ENCODE data around the gene CXorf65.

CXorf65 gene

GRCh38 chrX:71107762-71108360 lies 1.3 kb upstream of the CXorf65 start:
- no peak for DNase-seq

- no peak for DNase-seq
Measured at GRCh38 chrX:71107245-71107644, 705 bp upstream of the CXorf65 start.

- no peak for DNase-seq
Measured at GRCh38 chrX:71105628-71106027, 912 bp downstream of the CXorf65 start.

- DNase-seq = peak in 4 of 56 donors; percentile 0 to 11 (median 2)
Measured at GRCh38 chrX:71103110-71103983, 3.2 kb downstream of the CXorf65 start.

GRCh38 chrX:71102292-71102691 lies 4.2 kb downstream of the CXorf65 start:
- no peak for DNase-seq

- no peak for DNase-seq
Measured at GRCh38 chrX:71100581-71101505, 5.7 kb downstream of the CXorf65 start.

- no peak for DNase-seq
Measured at GRCh38 chrX:71099736-71100135, 6.8 kb downstream of the CXorf65 start.

- no peak for DNase-seq
Measured at GRCh38 chrX:71098951-71099506, 7.5 kb downstream of the CXorf65 start.

- peak in 36 of 56 donors; percentile 0 to 63 (median 14) for DNase-seq
Measured at GRCh38 chrX:71098302-71098701, 8.2 kb downstream of the CXorf65 start.

GRCh38 chrX:71096760-71097032 lies 9.8 kb downstream of the CXorf65 start:
- peak in 1 of 56 donors; percentile 3 for DNase-seq

- peak in 10 of 56 donors; percentile 0 to 66 (median 28) for DNase-seq
Measured at GRCh38 chrX:71095981-71096759, 10.4 kb downstream of the CXorf65 start.

GRCh38 chrX:71095555-71095980 lies 11.0 kb downstream of the CXorf65 start, which contains the start of gene FOXO4:
Gene FOXO4, plus strand, starts transcription at chrX:71095851. Its CDS starts 678 bp downstream, at chrX:71096529.
- peak; percentile 16 to 95 (median 80) for DNase-seq

GRCh38 chrX:71095033-71095432 lies 11.5 kb downstream of the CXorf65 start:
- no peak for DNase-seq

GRCh38 chrX:71091263-71091662 lies 15.3 kb downstream of the CXorf65 start:
- no peak for DNase-seq

GRCh38 chrX:71085900-71086299 lies 20.6 kb downstream of the CXorf65 start:
- DNase-seq = no peak

GRCh38 chrX:71082822-71083221 lies 23.7 kb downstream of the CXorf65 start:
- no peak for DNase-seq

GRCh38 chrX:71082124-71082647 lies 24.4 kb downstream of the CXorf65 start:
- DNase-seq = no peak

- no peak for DNase-seq
Measured at GRCh38 chrX:71081330-71082123, 25.0 kb downstream of the CXorf65 start.

GRCh38 chrX:71070531-71070930 lies 36.0 kb downstream of the CXorf65 start:
- DNase-seq = no peak
